ENCODE results near the gene OTUD7B. TPM values are rescaled to one million over a fixed set of nuclear protein-coding genes. Genes with fewer than 3 reads are reported as not detected.
A peak's percentile ranks its signal among the peaks of the same experiment; 100 is the strongest.

The OTUD7B gene
- total and polyA plus RNA-seq, 9 of the 15 experiments (the other 6 are each of a cell fraction or from before 2014, with no cell fraction given), result 0.96 to 18.8 (median 7.4) TPM

DNA sequence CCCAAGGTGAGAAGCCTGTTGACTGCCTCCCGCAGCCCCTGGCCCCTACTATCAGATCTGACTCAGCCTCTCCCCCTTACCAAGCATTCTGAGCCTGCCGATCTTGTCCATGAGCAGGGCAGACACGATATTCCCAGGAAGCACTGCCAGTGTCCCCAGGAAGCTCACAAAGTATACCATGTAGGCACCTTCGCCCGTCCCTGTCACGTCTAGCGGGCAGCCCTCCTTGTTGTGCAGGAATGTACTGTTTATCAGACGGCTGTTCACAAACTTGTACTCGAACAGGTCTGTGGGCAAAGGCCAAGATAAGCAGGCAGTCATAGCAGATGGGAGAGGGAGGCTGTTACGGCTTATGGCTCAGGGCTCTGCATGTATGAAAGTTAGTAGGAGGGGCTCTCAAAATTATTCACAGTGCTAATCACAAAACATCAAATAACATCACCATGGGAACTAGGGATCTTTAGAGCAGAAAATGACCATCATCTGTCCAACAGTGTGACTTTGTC, 103.9 kb downstream of the OTUD7B start (continued):
- TF ChIP-seq, protein P1, sequence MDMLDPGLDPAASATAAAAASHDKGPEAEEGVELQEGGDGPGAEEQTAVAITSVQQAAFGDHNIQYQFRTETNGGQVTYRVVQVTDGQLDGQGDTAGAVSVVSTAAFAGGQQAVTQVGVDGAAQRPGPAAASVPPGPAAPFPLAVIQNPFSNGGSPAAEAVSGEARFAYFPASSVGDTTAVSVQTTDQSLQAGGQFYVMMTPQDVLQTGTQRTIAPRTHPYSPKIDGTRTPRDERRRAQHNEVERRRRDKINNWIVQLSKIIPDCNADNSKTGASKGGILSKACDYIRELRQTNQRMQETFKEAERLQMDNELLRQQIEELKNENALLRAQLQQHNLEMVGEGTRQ (CRISPR knock-in tag; IDR thresholded peaks at IDR 0.05), result no peak
- TF ChIP-seq ZFP1 (CRISPR knock-in tag; IDR thresholded peaks at IDR 0.05), result no peak
- TF ChIP-seq NFE2L1 (tag; IDR thresholded peaks at IDR 0.05; ENCODE audit: borderline replicate concordance, low read depth), result no peak
- TF ChIP-seq LCOR (CRISPR knock-in tag; IDR thresholded peaks at IDR 0.05), result 0 out of 2 replicates have a peak, but pooled peaks have one; percentile 35
- TF ChIP-seq, protein P2, sequence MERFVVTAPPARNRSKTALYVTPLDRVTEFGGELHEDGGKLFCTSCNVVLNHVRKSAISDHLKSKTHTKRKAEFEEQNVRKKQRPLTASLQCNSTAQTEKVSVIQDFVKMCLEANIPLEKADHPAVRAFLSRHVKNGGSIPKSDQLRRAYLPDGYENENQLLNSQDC (CRISPR knock-in tag; IDR thresholded peaks at IDR 0.05), result no peak
- TF ChIP-seq, protein P3, sequence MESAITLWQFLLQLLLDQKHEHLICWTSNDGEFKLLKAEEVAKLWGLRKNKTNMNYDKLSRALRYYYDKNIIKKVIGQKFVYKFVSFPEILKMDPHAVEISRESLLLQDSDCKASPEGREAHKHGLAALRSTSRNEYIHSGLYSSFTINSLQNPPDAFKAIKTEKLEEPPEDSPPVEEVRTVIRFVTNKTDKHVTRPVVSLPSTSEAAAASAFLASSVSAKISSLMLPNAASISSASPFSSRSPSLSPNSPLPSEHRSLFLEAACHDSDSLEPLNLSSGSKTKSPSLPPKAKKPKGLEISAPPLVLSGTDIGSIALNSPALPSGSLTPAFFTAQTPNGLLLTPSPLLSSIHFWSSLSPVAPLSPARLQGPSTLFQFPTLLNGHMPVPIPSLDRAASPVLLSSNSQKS (CRISPR knock-in tag; IDR thresholded peaks at IDR 0.05), result no peak
- TF ChIP-seq CBFB (CRISPR knock-in tag; IDR thresholded peaks at IDR 0.05), result no peak
- TF ChIP-seq HNRNPLL (IDR thresholded peaks at IDR 0.05; ENCODE audit: low read depth, low read length, poor library complexity, severe bottlenecking), result no peak
- no peak for TF ChIP-seq ZSCAN29 (IDR thresholded peaks at IDR 0.05)
- TF ChIP-seq, protein P4, sequence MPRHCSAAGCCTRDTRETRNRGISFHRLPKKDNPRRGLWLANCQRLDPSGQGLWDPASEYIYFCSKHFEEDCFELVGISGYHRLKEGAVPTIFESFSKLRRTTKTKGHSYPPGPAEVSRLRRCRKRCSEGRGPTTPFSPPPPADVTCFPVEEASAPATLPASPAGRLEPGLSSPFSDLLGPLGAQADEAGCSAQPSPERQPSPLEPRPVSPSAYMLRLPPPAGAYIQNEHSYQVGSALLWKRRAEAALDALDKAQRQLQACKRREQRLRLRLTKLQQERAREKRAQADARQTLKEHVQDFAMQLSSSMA (CRISPR knock-in tag; IDR thresholded peaks at IDR 0.05), result no peak
- TF ChIP-seq, protein P5, sequence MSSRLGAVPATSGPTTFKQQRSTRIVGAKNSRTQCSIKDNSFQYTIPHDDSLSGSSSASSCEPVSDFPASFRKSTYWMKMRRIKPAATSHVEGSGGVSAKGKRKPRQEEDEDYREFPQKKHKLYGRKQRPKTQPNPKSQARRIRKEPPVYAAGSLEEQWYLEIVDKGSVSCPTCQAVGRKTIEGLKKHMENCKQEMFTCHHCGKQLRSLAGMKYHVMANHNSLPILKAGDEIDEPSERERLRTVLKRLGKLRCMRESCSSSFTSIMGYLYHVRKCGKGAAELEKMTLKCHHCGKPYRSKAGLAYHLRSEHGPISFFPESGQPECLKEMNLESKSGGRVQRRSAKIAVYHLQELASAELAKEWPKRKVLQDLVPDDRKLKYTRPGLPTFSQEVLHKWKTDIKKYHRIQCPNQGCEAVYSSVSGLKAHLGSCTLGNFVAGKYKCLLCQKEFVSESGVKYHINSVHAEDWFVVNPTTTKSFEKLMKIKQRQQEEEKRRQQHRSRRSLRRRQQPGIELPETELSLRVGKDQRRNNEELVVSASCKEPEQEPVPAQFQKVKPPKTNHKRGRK (tag; IDR thresholded peaks at IDR 0.05), result no peak
- TF ChIP-seq, protein P6, sequence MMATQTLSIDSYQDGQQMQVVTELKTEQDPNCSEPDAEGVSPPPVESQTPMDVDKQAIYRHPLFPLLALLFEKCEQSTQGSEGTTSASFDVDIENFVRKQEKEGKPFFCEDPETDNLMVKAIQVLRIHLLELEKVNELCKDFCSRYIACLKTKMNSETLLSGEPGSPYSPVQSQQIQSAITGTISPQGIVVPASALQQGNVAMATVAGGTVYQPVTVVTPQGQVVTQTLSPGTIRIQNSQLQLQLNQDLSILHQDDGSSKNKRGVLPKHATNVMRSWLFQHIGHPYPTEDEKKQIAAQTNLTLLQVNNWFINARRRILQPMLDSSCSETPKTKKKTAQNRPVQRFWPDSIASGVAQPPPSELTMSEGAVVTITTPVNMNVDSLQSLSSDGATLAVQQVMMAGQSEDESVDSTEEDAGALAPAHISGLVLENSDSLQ (IDR thresholded peaks at IDR 0.05), result peak; percentile 22
- no peak for TF ChIP-seq PML (IDR thresholded peaks at IDR 0.05; ENCODE audit: low read length)
- no peak for TF ChIP-seq TAF7 (tag; IDR thresholded peaks at IDR 0.05)
- TF ChIP-seq CREM (IDR thresholded peaks at IDR 0.05; ENCODE audit: low read depth), result no peak; the same call in 1 of the 2 replicates
- TF ChIP-seq, protein P7, sequence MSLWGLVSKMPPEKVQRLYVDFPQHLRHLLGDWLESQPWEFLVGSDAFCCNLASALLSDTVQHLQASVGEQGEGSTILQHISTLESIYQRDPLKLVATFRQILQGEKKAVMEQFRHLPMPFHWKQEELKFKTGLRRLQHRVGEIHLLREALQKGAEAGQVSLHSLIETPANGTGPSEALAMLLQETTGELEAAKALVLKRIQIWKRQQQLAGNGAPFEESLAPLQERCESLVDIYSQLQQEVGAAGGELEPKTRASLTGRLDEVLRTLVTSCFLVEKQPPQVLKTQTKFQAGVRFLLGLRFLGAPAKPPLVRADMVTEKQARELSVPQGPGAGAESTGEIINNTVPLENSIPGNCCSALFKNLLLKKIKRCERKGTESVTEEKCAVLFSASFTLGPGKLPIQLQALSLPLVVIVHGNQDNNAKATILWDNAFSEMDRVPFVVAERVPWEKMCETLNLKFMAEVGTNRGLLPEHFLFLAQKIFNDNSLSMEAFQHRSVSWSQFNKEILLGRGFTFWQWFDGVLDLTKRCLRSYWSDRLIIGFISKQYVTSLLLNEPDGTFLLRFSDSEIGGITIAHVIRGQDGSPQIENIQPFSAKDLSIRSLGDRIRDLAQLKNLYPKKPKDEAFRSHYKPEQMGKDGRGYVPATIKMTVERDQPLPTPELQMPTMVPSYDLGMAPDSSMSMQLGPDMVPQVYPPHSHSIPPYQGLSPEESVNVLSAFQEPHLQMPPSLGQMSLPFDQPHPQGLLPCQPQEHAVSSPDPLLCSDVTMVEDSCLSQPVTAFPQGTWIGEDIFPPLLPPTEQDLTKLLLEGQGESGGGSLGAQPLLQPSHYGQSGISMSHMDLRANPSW (CRISPR knock-in tag; IDR thresholded peaks at IDR 0.05), result no peak
- no peak for TF ChIP-seq TOE1 (IDR thresholded peaks at IDR 0.05; ENCODE audit: borderline replicate concordance)
- no peak for TF ChIP-seq TOE1 (CRISPR knock-in tag; IDR thresholded peaks at IDR 0.05; ENCODE audit: borderline replicate concordance, low read depth)
- TF ChIP-seq, protein P8, sequence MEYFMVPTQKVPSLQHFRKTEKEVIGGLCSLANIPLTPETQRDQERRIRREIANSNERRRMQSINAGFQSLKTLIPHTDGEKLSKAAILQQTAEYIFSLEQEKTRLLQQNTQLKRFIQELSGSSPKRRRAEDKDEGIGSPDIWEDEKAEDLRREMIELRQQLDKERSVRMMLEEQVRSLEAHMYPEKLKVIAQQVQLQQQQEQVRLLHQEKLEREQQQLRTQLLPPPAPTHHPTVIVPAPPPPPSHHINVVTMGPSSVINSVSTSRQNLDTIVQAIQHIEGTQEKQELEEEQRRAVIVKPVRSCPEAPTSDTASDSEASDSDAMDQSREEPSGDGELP (CRISPR knock-in tag; IDR thresholded peaks at IDR 0.05; ENCODE audit: borderline replicate concordance), result peak; percentile 61; the same call in 1 of the 2 replicates

Data from K562 (cell line).